K562 (cell line): ENCODE results near the gene SETD1B. TPM values are rescaled to one million over a fixed set of nuclear protein-coding genes. Genes with fewer than 3 reads are reported as not detected.
A peak's percentile ranks its signal among the peaks of the same experiment; 100 is the strongest.

ENCODE experiments used
- ATAC-seq: fragments of 200-7000 bp; cut with Tn5 transposase; 3 replicates; pipeline ENCODE4 v1.9.1; 2020; ENCODE audit warnings: moderate library complexity
- BruUV-seq: library from RNA; stranded (reverse); fragments of 400-500 nt; replicated peaks from 2 replicates; lab custom pipeline; 2021; lab: Mats Ljungman, UMichigan
- CTCF ChIA-PET: fragments of 300-600 bp; formaldehyde crosslinking; extraction: SDS; loops from one replicate; lab custom pipeline; 2021; ENCODE audit warnings: low intra/inter-chr PET ratio; lab: Yijun Ruan, JAX
- POLR2A ChIA-PET: fragments of 300-600, 350-650 bp; sonication (Branson Sonifier 250); formaldehyde crosslinking; extraction: SDS; loops from one replicate; lab custom pipeline; 2021; ENCODE audit warnings: antibody characterized with exemption, inconsistent platforms; lab: Yijun Ruan, JAX
- DNase-seq, 4 experiments: peaks; one replicate each; pipeline versions ENCODE4 v3.0.0 to v3.0.0-alpha.2; 2011 to 2018; ENCODE audit warnings: low spot score in 3 of 4, mixed read lengths in 3 of 4; ENCODE audit errors: extremely low read depth in 1 of 4
- FAIRE-seq: peaks from 2 replicates; lab custom pipeline; 2011; peaks lifted over from hg19 to GRCh38; lab: Jason Lieb, UNC
- H2AFZ ChIP-seq: 2 replicates; pipeline ENCODE4 v1.6.0; 2011; ENCODE audit warnings: low read depth, low read length, control low read depth, inconsistent platforms
- H3K27ac ChIP-seq: fragments of 200-600 bp; 3 replicates; pipeline ENCODE4 v1.8.0; 2011; ENCODE audit warnings: low read depth, mild to moderate bottlenecking, control low read depth, inconsistent platforms, low read length, moderate library complexity, mixed read lengths; ENCODE audit errors: extremely low read depth
- H3K27me3 ChIP-seq, 2 experiments: fragments of 300-600 bp in 1 of 2; 2 replicates in 1 of 2; 3 replicates in 1 of 2; pipeline versions ENCODE4 v1.6.0 to v1.8.0; 2011; ENCODE audit warnings: inconsistent platforms in 2 of 2, low read length in 2 of 2, mild to moderate bottlenecking in 1 of 2, mixed read lengths in 1 of 2, moderate library complexity in 1 of 2; ENCODE audit not compliant: control insufficient read depth in 2 of 2, insufficient read depth in 2 of 2
- H3K36me3 ChIP-seq: fragments of 300-600 bp; 3 replicates; pipeline ENCODE4 v1.8.0; 2011; ENCODE audit warnings: mild to moderate bottlenecking, low read length, inconsistent platforms; ENCODE audit not compliant: control insufficient read depth, insufficient read depth
- H3K4me1 ChIP-seq, 2 experiments: fragments of 200-600 bp in 1 of 2; replicated peaks in 1 of 2; 2 replicates in 1 of 2; 3 replicates in 1 of 2; pipeline versions ENCODE4 v1.5.1 to v1.8.0; 2011; ENCODE audit warnings: inconsistent platforms in 2 of 2, low read length in 2 of 2, mild to moderate bottlenecking in 1 of 2, mixed read lengths in 1 of 2, moderate library complexity in 1 of 2; ENCODE audit not compliant: control insufficient read depth in 2 of 2, insufficient read depth in 2 of 2
- H3K4me2 ChIP-seq: 2 replicates; pipeline ENCODE4 v1.6.1; 2011; ENCODE audit warnings: low read length, control low read depth, inconsistent platforms, mixed read lengths; ENCODE audit not compliant: insufficient read depth
- H3K4me3 ChIP-seq: fragments of 200-600 bp; sonication (generic), shearing (Covaris generic); 2 replicates; pipeline ENCODE4 v1.5.1; 2016; ENCODE audit warnings: control low read depth, inconsistent platforms
- H3K79me2 ChIP-seq: fragments of 200-600 bp; 3 replicates; pipeline ENCODE4 v1.8.0; 2011; ENCODE audit warnings: low read length, inconsistent platforms; ENCODE audit not compliant: control insufficient read depth, insufficient read depth
- H3K9ac ChIP-seq, 2 experiments: 2 replicates each; pipeline versions ENCODE4 v1.6.0 to v1.6.1; 2011; ENCODE audit warnings: low read depth in 2 of 2, low read length in 2 of 2, control low read depth in 1 of 2, inconsistent platforms in 1 of 2, mild to moderate bottlenecking in 1 of 2, mixed read lengths in 1 of 2; ENCODE audit not compliant: insufficient read depth in 1 of 2
- H3K9me1 ChIP-seq: one replicate; pipeline ENCODE4 v1.6.0; 2011; ENCODE audit warnings: inconsistent platforms, mild to moderate bottlenecking, low read length, moderate library complexity; ENCODE audit not compliant: control insufficient read depth, insufficient read depth
- H3K9me3 ChIP-seq: replicated peaks from 2 replicates; pipeline ENCODE4 v1.5.1; 2011; ENCODE audit warnings: low read depth, low read length, inconsistent platforms; ENCODE audit not compliant: control insufficient read depth, insufficient read depth
- H4K20me1 ChIP-seq: replicated peaks from 2 replicates; pipeline ENCODE4 v1.6.1; 2011; ENCODE audit warnings: low read length, inconsistent platforms, mixed read lengths; ENCODE audit not compliant: control insufficient read depth, insufficient read depth
- GTF2B ChIP-seq: IDR thresholded peaks from 2 replicates; pipeline ENCODE4 v1.6.1; 2011; ENCODE audit not compliant: insufficient read length; ENCODE audit errors: extremely low read depth
- IRF9 ChIP-seq: fragments of 450-650 bp; IDR thresholded peaks from 2 replicates; pipeline ENCODE4 v1.6.1; 2016; ENCODE audit warnings: missing biosample characterization, missing genetic modification characterization
- NR2F6 ChIP-seq: fragments of 450-650 bp; formaldehyde crosslinking; IDR thresholded peaks from 2 replicates; pipeline ENCODE4 v1.4.0; 2020; ENCODE audit warnings: mild to moderate bottlenecking
- NR4A1 ChIP-seq, 2 experiments: fragments of 250-450 bp in 1 of 2; fragments of 450-650 bp in 1 of 2; sonication (Bioruptor Pico) in 1 of 2; IDR thresholded peaks; 2 replicates each; pipeline versions ENCODE4 v1.4.0 to v1.6.1; 2016 to 2020; ENCODE audit warnings: mild to moderate bottlenecking in 2 of 2, missing compliant biosample characterization in 1 of 2, missing genetic modification characterization in 1 of 2, moderate library complexity in 1 of 2
- PHF8 ChIP-seq: fragments of 200-600 bp; sonication (generic); IDR thresholded peaks from 2 replicates; pipeline ENCODE4 v1.6.1; 2012; ENCODE audit warnings: mixed run types, mild to moderate bottlenecking, inconsistent platforms, low read length, moderate library complexity, borderline replicate concordance
- TRIM24 ChIP-seq, 2 experiments: fragments of 450-650 bp; IDR thresholded peaks; 2 replicates each; pipeline ENCODE4 v1.6.1; 2016
- YBX1 ChIP-seq: fragments of 450-650 bp; IDR thresholded peaks from 2 replicates; pipeline ENCODE4 v1.7.1; 2016; ENCODE audit warnings: mild to moderate bottlenecking
- ZBTB26 ChIP-seq: fragments of 450-650 bp; formaldehyde crosslinking; IDR thresholded peaks from 2 replicates; pipeline ENCODE4 v1.4.0; 2022; ENCODE audit warnings: missing genetic modification characterization
- ZNF561 ChIP-seq: fragments of 450-650 bp; formaldehyde crosslinking; conservative IDR thresholded peaks from 2 replicates; pipeline ENCODE4 v1.4.0; 2020; ENCODE audit warnings: mild to moderate bottlenecking, moderate library complexity
- WGBS: fragments of 100-300 bp; shearing (Covaris generic); methylation state at CpG from one replicate; pipeline ENCODE4 v1.1.6; 2016; ENCODE audit warnings: low coverage, mixed read lengths; ENCODE audit not compliant: insufficient coverage; ENCODE audit errors: missing lambda C conversion rate; 5-methylcytosine and 5-hydroxymethylcytosine counted together
- in situ Hi-C: fragments of 300-500 bp; cut with MboI; formaldehyde crosslinking; loops from 4 replicates; pipeline ENCODE4 v1.15.0; 2018; ENCODE audit warnings: inconsistent platforms, mixed read lengths
- intact Hi-C: fragments of 100-400 bp; cut with micrococcal nuclease; formaldehyde crosslinking; loops from 2 replicates; pipeline ENCODE4 v1.14.2; 2022
- polyA plus RNA-seq, 8 experiments: library from polyadenylated mRNA; depleted of rRNA in 4 of 8; stranded (reverse) in 5 of 8; unstranded in 3 of 8; fragments of >200 nt; fragmentation: Nextera tagmentation in 2 of 8; fragmentation: Illumina TruSeq in 1 of 8; extraction: Ambion mirVana in 2 of 8; extraction: Trizol in 1 of 8; gene quantifications; 2 replicates each; pipeline versions ENCODE4 v1.2.1 to v1.2.3, GENCODE V29; 2011 to 2014; ENCODE audit warnings: inconsistent platforms in 1 of 8, missing spikeins in 1 of 8
- total RNA-seq, 7 experiments: library from RNA; depleted of rRNA in 6 of 7; stranded (reverse); fragments of >200 nt in 6 of 7; fragmentation: Illumina TruSeq in 2 of 7; extraction: Trizol in 2 of 7; gene quantifications; 2 replicates each; pipeline versions ENCODE4 v1.2.1 to v1.2.3, GENCODE V29; 2011 to 2021; ENCODE audit warnings: low replicate concordance in 1 of 7

The SETD1B gene
- total and polyA plus RNA-seq, 9 of the 15 experiments (the other 6 are each of a cell fraction or from before 2014, with no cell fraction given) = 0.48 to 26.6 (median 2.3) TPM

GRCh38 chr12:121770388-121770787, 33.4 kb upstream of the SETD1B start:
- peaks cover 20% of the 10 kb centered on the region; the same call in 2 of the 3 replicates for H3K36me3 ChIP-seq
- FAIRE-seq (no peak), DNase-seq (no peak), ATAC-seq (no peak)
- ChIA-PET CTCF (interaction anchor here (5.1 kb wide), 1 partner anchor 73 kb away, joined by 82 read pairs; no protein-coding TSS in a partner anchor), POLR2A (interaction anchor here (0.7 to 1.1 kb wide), 2 partner anchors 24 to 31 kb away, joined by 3 to 6 read pairs; no protein-coding TSS in a partner anchor)
- WGBS = 85% methylated on average over 9 of the region's 9 CpGs
- in situ Hi-C loops (no loop called here), intact Hi-C loops (no loop called here)
- TF ChIP-seq ZBTB26 (CRISPR knock-in tag) (no peak), NR4A1 (CRISPR knock-in tag; IDR thresholded peaks at IDR 0.05) (no peak), NR4A1 (tag; IDR thresholded peaks at IDR 0.05) (no peak), NR2F6 (CRISPR knock-in tag) (no peak), TRIM24 (IDR thresholded peaks at IDR 0.05) (no peak), YBX1 (no peak), ZNF561 (CRISPR knock-in tag) (no peak), GTF2B (no peak), IRF9 (tag) (no peak), PHF8 (no peak)
- H3K9me3 ChIP-seq = no peaks in the 10 kb centered on the region
- H3K9ac ChIP-seq = peak overlapping the region; percentile 40 to 85; a peak in 3 of 4 replicates
- peaks cover 17 to 50% of the 10 kb centered on the region in 2 experiments; a peak in 4 of 5 replicates for H3K4me1 ChIP-seq
- no TSS peak for BruUV-seq
- no peak overlapping the region; the same call in 2 of the 3 replicates for H3K27ac ChIP-seq
- H3K4me3 ChIP-seq = no peak overlapping the region
- H3K4me2 ChIP-seq = peak overlapping the region; percentile 31; the same call in 1 of the 2 replicates
- no peaks in the 10 kb centered on the region for H3K9me1 ChIP-seq
- no peaks in the 10 kb centered on the region for H3K79me2 ChIP-seq
- H2AFZ ChIP-seq = no peak overlapping the region
- H3K27me3 ChIP-seq = no peaks in the 10 kb centered on the region
- no peaks in the 10 kb centered on the region for H4K20me1 ChIP-seq
